ENCODE data around the gene CDR2. TPM values are rescaled to one million over a fixed set of nuclear protein-coding genes. Genes with fewer than 3 reads are reported as not detected.

CDR2 gene
- total and polyA plus RNA-seq, 7 donors = 14.6 to 32.3 (median 22.5) TPM

- Histone ChIP-seq H3K4me1 (peaks cover 0 to 11% (median 3%) of the 10 kb centered on the region in 4 donors), H3K36me3 (peaks cover 0 to 12% (median 2%) of the 10 kb centered on the region in 4 donors), H3K4me3 (no peak overlapping the region), H3K27me3 (no peaks in the 10 kb centered on the region), H3K9me3 (no peaks in the 10 kb centered on the region), H3K27ac (no peak overlapping the region)
- intact Hi-C loops (cut with DNase I) = no loop called here
- no peak for DNase-seq
- TF ChIP-seq CTCF (IDR thresholded peaks at IDR 0.05) (no peak), POLR2A (IDR thresholded peaks at IDR 0.05) (no peak), POLR2AphosphoS5 (IDR thresholded peaks at IDR 0.05) (no peak), EP300 (IDR thresholded peaks at IDR 0.05) (no peak)
Measured at GRCh38 chr16:22340945-22341344, 33.5 kb downstream of the CDR2 start.

- no peak overlapping the region for H3K27ac ChIP-seq
- no peak for TF ChIP-seq POLR2A (IDR thresholded peaks at IDR 0.05)
- H3K4me1 ChIP-seq = no peaks in the 10 kb centered on the region
- no peak overlapping the region for H3K4me3 ChIP-seq
- DNase-seq = no peak
- no peaks in the 10 kb centered on the region for H3K9me3 ChIP-seq
- H3K27me3 ChIP-seq = no peaks in the 10 kb centered on the region
- H3K36me3 ChIP-seq = peaks cover 0 to 40% (median 14%) of the 10 kb centered on the region in 4 donors
- WGBS, 2 donors = 95 to 97% methylated on average over 4 of the region's 4 CpGs
- intact Hi-C loops (cut with DNase I) = no loop called here
Measured at GRCh38 chr16:22337849-22338635, 36.4 kb downstream of the CDR2 start.

GRCh38 chr16:22337045-22337444, 37.4 kb downstream of the CDR2 start:
- no peak for DNase-seq
- Histone ChIP-seq H3K36me3 (peaks cover 3 to 47% (median 20%) of the 10 kb centered on the region in 4 donors), H3K27me3 (no peaks in the 10 kb centered on the region)

GRCh38 chr16:22336581-22336980, 37.8 kb downstream of the CDR2 start:
- intact Hi-C loops (cut with DNase I) = no loop called here
- H3K36me3 ChIP-seq = peaks cover 3 to 52% (median 22%) of the 10 kb centered on the region in 4 donors
- no peak for TF ChIP-seq POLR2AphosphoS5 (IDR thresholded peaks at IDR 0.05)
- no peak for TF ChIP-seq EP300 (IDR thresholded peaks at IDR 0.05)
- TF ChIP-seq POLR2A (IDR thresholded peaks at IDR 0.05) = no peak
- TF ChIP-seq CTCF (IDR thresholded peaks at IDR 0.05) = no peak
- H3K27me3 ChIP-seq = no peaks in the 10 kb centered on the region
- H3K4me3 ChIP-seq = no peak overlapping the region
- H3K4me1 ChIP-seq = no peaks in the 10 kb centered on the region
- no peak overlapping the region for H3K27ac ChIP-seq
- no peak for DNase-seq
- no peaks in the 10 kb centered on the region for H3K9me3 ChIP-seq

More at GRCh38 chr16:22337045-22337444, 37.4 kb downstream of the CDR2 start:
- Histone ChIP-seq H3K27ac (no peak overlapping the region), H3K4me1 (no peaks in the 10 kb centered on the region), H3K4me3 (no peak overlapping the region), H3K9me3 (no peaks in the 10 kb centered on the region)
- TF ChIP-seq POLR2AphosphoS5 (IDR thresholded peaks at IDR 0.05) (no peak), EP300 (IDR thresholded peaks at IDR 0.05) (no peak), CTCF (IDR thresholded peaks at IDR 0.05) (no peak), POLR2A (IDR thresholded peaks at IDR 0.05) (no peak)
- intact Hi-C loops (cut with DNase I) = no loop called here

- no peak for DNase-seq
- H3K4me3 ChIP-seq = no peak overlapping the region
- H3K9me3 ChIP-seq = no peaks in the 10 kb centered on the region
- 97% methylated on average over 3 of the region's 3 CpGs for WGBS, 2 donors
- intact Hi-C loops (cut with DNase I) = no loop called here
- H3K4me1 ChIP-seq = no peaks in the 10 kb centered on the region
- peaks cover 3 to 58% (median 22%) of the 10 kb centered on the region in 4 donors for H3K36me3 ChIP-seq
- H3K27me3 ChIP-seq = no peaks in the 10 kb centered on the region
- TF ChIP-seq POLR2A (IDR thresholded peaks at IDR 0.05) = no peak
- TF ChIP-seq POLR2AphosphoS5 (IDR thresholded peaks at IDR 0.05) = no peak
- TF ChIP-seq EP300 (IDR thresholded peaks at IDR 0.05) = no peak
- no peak for TF ChIP-seq CTCF (IDR thresholded peaks at IDR 0.05)
- no peak overlapping the region for H3K27ac ChIP-seq
Measured at GRCh38 chr16:22335668-22336246, 38.7 kb downstream of the CDR2 start.
